HFFc6 (cell line): ENCODE measurements around the gene STX3. TPM values are rescaled to one million over a fixed set of nuclear protein-coding genes. Genes with fewer than 3 reads are reported as not detected.

ENCODE experiments used
- DNase-seq: peaks from one replicate; pipeline ENCODE4 v3.0.0-alpha.2; 2018
- H3K27ac Mint-ChIP-seq: 2 replicates; pipeline ENCODE4 v1.8.0; 2020; ENCODE audit warnings: mild to moderate bottlenecking, mixed read lengths
- H3K27me3 Mint-ChIP-seq: 2 replicates; pipeline ENCODE4 v1.8.0; 2021; ENCODE audit warnings: mild to moderate bottlenecking, moderate library complexity, mixed read lengths; ENCODE audit not compliant: insufficient read depth
- H3K36me3 Mint-ChIP-seq: 2 replicates; pipeline ENCODE4 v1.8.0; 2021; ENCODE audit warnings: low read depth, mixed read lengths
- H3K4me1 Mint-ChIP-seq: 2 replicates; pipeline ENCODE4 v1.8.0; 2020; ENCODE audit warnings: low read depth, mixed read lengths
- H3K4me3 Mint-ChIP-seq: 2 replicates; pipeline ENCODE4 v1.8.0; 2020; ENCODE audit warnings: mild to moderate bottlenecking, moderate library complexity, mixed read lengths
- H3K9me3 Mint-ChIP-seq: 2 replicates; pipeline ENCODE4 v1.8.0; 2020; ENCODE audit warnings: mild to moderate bottlenecking, mixed read lengths
- total RNA-seq, 6 experiments: library from RNA; stranded (reverse); fragmentation: NEBNext Ultra II Directional; extraction: Animal tissue kit (Norgen Biotek cat#: 25700); gene quantifications; 2 replicates in 1 of 6; 3 replicates in 5 of 6; pipeline ENCODE4 v1.2.3, GENCODE V29; 2021
- TF ChIP-seq, protein P1 (sequence below): fragments of 200-600 bp; sonication (generic); IDR thresholded peaks from 2 replicates; pipeline ENCODE4 v1.5.0; 2021; ENCODE audit warnings: antibody characterized with exemption, mild to moderate bottlenecking

Gene STX3
- total RNA-seq, 6 experiments from 2014 or later, result 17.1 to 23.1 (median 19.0) TPM

DNA sequence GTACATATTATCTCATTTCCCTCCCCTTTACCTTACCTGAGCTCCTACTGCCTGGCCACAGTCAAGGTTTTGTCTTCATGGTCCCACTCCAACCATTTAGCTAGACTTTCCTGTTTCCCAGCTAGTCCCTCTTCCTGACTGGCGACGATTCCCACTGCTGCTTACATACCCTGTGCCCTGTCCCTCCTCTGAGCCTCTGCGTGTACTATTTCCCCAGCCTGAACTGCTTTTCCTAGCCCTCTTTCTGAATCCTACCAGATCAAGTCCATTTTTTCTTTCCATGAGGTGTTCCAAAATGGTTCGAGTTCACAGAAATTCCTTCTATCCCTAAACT, 32.0 kb downstream of the STX3 start:
- H3K9me3 Mint-ChIP-seq, result no peaks in the 10 kb centered on the region
- peaks cover 54% of the 10 kb centered on the region for H3K4me1 Mint-ChIP-seq
- TF ChIP-seq, protein P1, sequence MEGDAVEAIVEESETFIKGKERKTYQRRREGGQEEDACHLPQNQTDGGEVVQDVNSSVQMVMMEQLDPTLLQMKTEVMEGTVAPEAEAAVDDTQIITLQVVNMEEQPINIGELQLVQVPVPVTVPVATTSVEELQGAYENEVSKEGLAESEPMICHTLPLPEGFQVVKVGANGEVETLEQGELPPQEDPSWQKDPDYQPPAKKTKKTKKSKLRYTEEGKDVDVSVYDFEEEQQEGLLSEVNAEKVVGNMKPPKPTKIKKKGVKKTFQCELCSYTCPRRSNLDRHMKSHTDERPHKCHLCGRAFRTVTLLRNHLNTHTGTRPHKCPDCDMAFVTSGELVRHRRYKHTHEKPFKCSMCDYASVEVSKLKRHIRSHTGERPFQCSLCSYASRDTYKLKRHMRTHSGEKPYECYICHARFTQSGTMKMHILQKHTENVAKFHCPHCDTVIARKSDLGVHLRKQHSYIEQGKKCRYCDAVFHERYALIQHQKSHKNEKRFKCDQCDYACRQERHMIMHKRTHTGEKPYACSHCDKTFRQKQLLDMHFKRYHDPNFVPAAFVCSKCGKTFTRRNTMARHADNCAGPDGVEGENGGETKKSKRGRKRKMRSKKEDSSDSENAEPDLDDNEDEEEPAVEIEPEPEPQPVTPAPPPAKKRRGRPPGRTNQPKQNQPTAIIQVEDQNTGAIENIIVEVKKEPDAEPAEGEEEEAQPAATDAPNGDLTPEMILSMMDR, result no peak
- DNase-seq, result no peak
- H3K4me3 Mint-ChIP-seq, result peak overlapping the region; percentile 73
- peaks cover 34% of the 10 kb centered on the region for H3K36me3 Mint-ChIP-seq
- peak overlapping the region; percentile 87 for H3K27ac Mint-ChIP-seq
- no peaks in the 10 kb centered on the region for H3K27me3 Mint-ChIP-seq

GRCh38 chr11:59787816-59788215, 32.6 kb downstream of the STX3 start:
- H3K4me3 Mint-ChIP-seq, result peak overlapping the region; percentile 73
- no peaks in the 10 kb centered on the region for H3K9me3 Mint-ChIP-seq
- peaks cover 54% of the 10 kb centered on the region for H3K4me1 Mint-ChIP-seq
- H3K36me3 Mint-ChIP-seq, result peaks cover 40% of the 10 kb centered on the region
- TF ChIP-seq, protein P1, result no peak
- H3K27ac Mint-ChIP-seq, result peak overlapping the region; percentile 87
- no peaks in the 10 kb centered on the region; the same call in 1 of the 2 replicates for H3K27me3 Mint-ChIP-seq
- peak; percentile 60 for DNase-seq

DNA sequence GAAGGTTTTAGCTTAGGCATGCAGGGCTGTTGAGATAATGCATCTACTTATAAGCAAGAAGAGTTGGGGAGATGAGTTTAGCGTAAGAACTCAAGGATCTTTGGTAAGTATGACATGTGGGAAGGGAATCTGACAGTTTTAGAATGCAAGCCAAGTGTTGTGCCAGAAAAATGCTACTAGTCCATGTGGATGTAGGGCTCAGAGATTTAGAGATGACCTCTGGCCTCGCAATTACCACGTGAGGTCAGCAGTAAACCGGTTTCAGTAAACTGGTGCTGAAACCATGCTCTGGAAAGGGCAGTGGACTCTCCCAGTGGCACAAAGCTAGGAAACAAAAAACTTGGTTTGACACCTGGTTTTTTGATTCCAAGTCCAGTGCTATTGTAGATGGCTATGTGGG, 36.5 kb downstream of the STX3 start:
- no peaks in the 10 kb centered on the region; the same call in 1 of the 2 replicates for H3K27me3 Mint-ChIP-seq
- H3K36me3 Mint-ChIP-seq, result peaks cover 44% of the 10 kb centered on the region
- no peak for DNase-seq
- no peaks in the 10 kb centered on the region for H3K9me3 Mint-ChIP-seq
- H3K27ac Mint-ChIP-seq, result peak overlapping the region; percentile 4; the same call in 1 of the 2 replicates
- H3K4me1 Mint-ChIP-seq, result peaks cover 34% of the 10 kb centered on the region
- no peak overlapping the region for H3K4me3 Mint-ChIP-seq
- TF ChIP-seq, protein P1, result no peak

GRCh38 chr11:59792507-59792906, 37.3 kb downstream of the STX3 start:
- TF ChIP-seq, protein P1, result no peak
- peaks cover 26% of the 10 kb centered on the region for H3K4me1 Mint-ChIP-seq
- H3K9me3 Mint-ChIP-seq, result no peaks in the 10 kb centered on the region
- DNase-seq, result no peak
- H3K27me3 Mint-ChIP-seq, result no peaks in the 10 kb centered on the region; the same call in 1 of the 2 replicates
- H3K27ac Mint-ChIP-seq, result no peak overlapping the region
- no peak overlapping the region for H3K4me3 Mint-ChIP-seq
- H3K36me3 Mint-ChIP-seq, result peaks cover 43% of the 10 kb centered on the region

- no peak for DNase-seq
- TF ChIP-seq, protein P1, result no peak
- H3K27ac Mint-ChIP-seq, result no peak overlapping the region
- no peak overlapping the region for H3K4me3 Mint-ChIP-seq
- peaks cover 33% of the 10 kb centered on the region for H3K36me3 Mint-ChIP-seq
- H3K9me3 Mint-ChIP-seq, result no peaks in the 10 kb centered on the region
- no peaks in the 10 kb centered on the region; the same call in 1 of the 2 replicates for H3K27me3 Mint-ChIP-seq
- peaks cover 11% of the 10 kb centered on the region for H3K4me1 Mint-ChIP-seq
Observed at GRCh38 chr11:59794417-59794816, 39.2 kb downstream of the STX3 start.
